ENCODE results near the gene GP2.

The GP2 gene

GRCh38 chr16:20298452-20298851 lies 28.9 kb downstream of the GP2 start:
- no peak for TF ChIP-seq CTCF (conservative IDR thresholded peaks at IDR 0.05; ENCODE audit: low read depth, low read length)
- no peak for DNase-seq (ENCODE audit: low read depth)
- H3K4me3 ChIP-seq (ENCODE audit: low read length), result no peak overlapping the region

- DNase-seq (ENCODE audit: low read depth), result no peak
- H3K4me3 ChIP-seq (ENCODE audit: low read length), result no peak overlapping the region
- no peak for TF ChIP-seq CTCF (conservative IDR thresholded peaks at IDR 0.05; ENCODE audit: low read depth, low read length)
These were observed 35.8 kb downstream of the GP2 start for GRCh38 chr16:20291208-20292206.

GRCh38 chr16:20289571-20289970 lies 37.7 kb downstream of the GP2 start:
- TF ChIP-seq CTCF (conservative IDR thresholded peaks at IDR 0.05; ENCODE audit: low read depth, low read length), result no peak
- no peak for DNase-seq (ENCODE audit: low read depth)
- no peak overlapping the region for H3K4me3 ChIP-seq (ENCODE audit: low read length)

DNA sequence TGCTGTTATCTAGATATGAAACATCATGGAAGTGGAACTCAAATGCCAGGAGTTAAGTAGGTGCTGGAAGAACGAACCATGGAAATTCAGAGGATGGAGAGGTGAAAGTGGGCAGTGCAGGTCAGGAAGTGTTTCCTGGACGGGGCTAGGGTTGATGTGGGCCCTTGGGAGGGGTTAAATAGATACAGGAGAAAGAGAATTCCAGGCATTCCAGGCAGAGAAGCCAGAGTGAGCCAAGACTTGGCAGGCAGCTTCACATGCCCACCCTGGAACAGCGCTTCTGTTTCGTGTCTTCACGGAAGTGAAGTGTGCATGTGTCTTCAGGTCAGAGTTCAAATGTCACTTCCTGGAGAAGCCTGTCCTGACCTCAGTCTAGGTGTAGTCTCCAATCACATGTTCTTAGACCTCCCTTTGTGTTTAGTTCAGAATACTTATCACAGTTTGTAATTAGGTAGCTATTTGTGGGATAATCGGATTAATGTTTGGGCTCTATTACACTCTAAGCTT lies 41.3 kb downstream of the GP2 start:
- no peak for DNase-seq (ENCODE audit: low read depth)
- TF ChIP-seq CTCF (conservative IDR thresholded peaks at IDR 0.05; ENCODE audit: low read depth, low read length), result no peak
- H3K4me3 ChIP-seq (ENCODE audit: low read length), result no peak overlapping the region

DNA sequence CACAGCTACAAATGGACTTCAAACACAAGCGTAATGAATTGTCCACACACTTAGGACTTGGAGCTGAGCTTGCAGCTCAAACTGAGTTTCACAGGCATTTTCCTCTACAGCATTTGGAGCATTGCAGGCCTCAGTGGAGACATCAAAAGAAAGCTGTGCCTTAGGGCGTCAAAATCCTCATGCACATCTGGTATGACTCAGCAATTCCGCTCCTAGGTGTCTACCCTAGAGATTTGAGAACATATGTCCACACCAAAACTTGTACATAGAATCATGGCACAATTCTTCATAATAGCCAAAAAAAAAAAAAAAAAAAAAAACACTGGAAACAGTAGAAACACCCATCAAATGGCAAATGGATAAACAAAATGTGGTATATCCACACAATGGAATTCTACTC lies 47.1 kb downstream of the GP2 start:
- no peak overlapping the region for H3K4me3 ChIP-seq (ENCODE audit: low read length)
- no peak for TF ChIP-seq CTCF (conservative IDR thresholded peaks at IDR 0.05; ENCODE audit: low read depth, low read length)
- DNase-seq (ENCODE audit: low read depth), result no peak

- no peak for TF ChIP-seq CTCF (conservative IDR thresholded peaks at IDR 0.05; ENCODE audit: low read depth, low read length)
- DNase-seq (ENCODE audit: low read depth), result no peak
These were observed 55.4 kb downstream of the GP2 start for GRCh38 chr16:20271893-20272292.

DNA sequence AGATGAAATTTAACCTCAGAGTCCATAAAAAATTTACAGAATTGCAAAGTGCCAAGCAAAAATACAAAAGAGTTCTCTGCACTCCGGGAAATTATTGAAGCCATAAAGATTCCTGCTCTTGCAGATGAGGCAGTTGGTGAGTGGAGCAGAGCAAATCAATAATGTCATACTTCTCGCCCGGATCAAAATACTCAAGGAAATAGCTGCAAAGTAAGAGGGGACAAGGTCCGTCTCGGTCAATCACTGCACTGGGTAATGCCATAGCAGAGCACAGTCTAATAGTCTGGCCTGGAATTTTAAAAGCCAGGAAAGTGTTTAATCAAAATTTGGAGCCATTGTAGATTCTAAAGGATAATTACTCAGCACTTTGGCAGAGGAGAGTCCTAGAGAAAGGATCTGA lies 58.9 kb downstream of the GP2 start:
- TF ChIP-seq CTCF (conservative IDR thresholded peaks at IDR 0.05; ENCODE audit: low read depth, low read length), result no peak
- no peak overlapping the region for H3K4me3 ChIP-seq (ENCODE audit: low read length)
- DNase-seq (ENCODE audit: low read depth), result no peak

More at GRCh38 chr16:20271893-20272292, 55.4 kb downstream of the GP2 start:
- no peak overlapping the region for H3K4me3 ChIP-seq (ENCODE audit: low read length)
